Mucosa of rectum (tissue), 2 donors: ENCODE data around the gene CELSR2.

Experiments
- H3K27ac ChIP-seq, 2 donors: one replicate each; pipeline ENCODE4 v1.7.0; 2013; ENCODE audit warnings: inconsistent platforms in 2 of 2, low read depth in 2 of 2, low read length in 2 of 2
- H3K27me3 ChIP-seq, 2 donors: one replicate each; pipeline ENCODE4 v1.7.0; 2013; ENCODE audit warnings: low read length in 2 of 2; ENCODE audit not compliant: control insufficient read depth in 2 of 2, insufficient read depth in 2 of 2
- H3K36me3 ChIP-seq, 2 donors: one replicate each; pipeline ENCODE4 v1.7.0; 2013; ENCODE audit warnings: low read length in 2 of 2; ENCODE audit not compliant: control insufficient read depth in 2 of 2, insufficient read depth in 2 of 2
- H3K4me1 ChIP-seq, 2 donors: one replicate each; pipeline ENCODE4 v1.7.0; 2013; ENCODE audit warnings: low read length in 2 of 2, mild to moderate bottlenecking in 1 of 2; ENCODE audit not compliant: control insufficient read depth in 2 of 2, insufficient read depth in 2 of 2
- H3K4me3 ChIP-seq, 2 donors: one replicate each; pipeline ENCODE4 v1.7.0; 2013; ENCODE audit warnings: low read length in 2 of 2
- H3K9ac ChIP-seq, 2 donors: one replicate each; pipeline ENCODE4 v1.7.0; 2013; ENCODE audit warnings: low read length in 2 of 2, low read depth in 1 of 2, mild to moderate bottlenecking in 1 of 2
- H3K9me3 ChIP-seq, 2 donors: one replicate each; pipeline ENCODE4 v1.7.0; 2013; ENCODE audit warnings: low read length in 2 of 2; ENCODE audit not compliant: control insufficient read depth in 2 of 2
- donor health status: healthy.
- donor health status: Normal muscosa, but diverticular disease.

CELSR2 gene

DNA sequence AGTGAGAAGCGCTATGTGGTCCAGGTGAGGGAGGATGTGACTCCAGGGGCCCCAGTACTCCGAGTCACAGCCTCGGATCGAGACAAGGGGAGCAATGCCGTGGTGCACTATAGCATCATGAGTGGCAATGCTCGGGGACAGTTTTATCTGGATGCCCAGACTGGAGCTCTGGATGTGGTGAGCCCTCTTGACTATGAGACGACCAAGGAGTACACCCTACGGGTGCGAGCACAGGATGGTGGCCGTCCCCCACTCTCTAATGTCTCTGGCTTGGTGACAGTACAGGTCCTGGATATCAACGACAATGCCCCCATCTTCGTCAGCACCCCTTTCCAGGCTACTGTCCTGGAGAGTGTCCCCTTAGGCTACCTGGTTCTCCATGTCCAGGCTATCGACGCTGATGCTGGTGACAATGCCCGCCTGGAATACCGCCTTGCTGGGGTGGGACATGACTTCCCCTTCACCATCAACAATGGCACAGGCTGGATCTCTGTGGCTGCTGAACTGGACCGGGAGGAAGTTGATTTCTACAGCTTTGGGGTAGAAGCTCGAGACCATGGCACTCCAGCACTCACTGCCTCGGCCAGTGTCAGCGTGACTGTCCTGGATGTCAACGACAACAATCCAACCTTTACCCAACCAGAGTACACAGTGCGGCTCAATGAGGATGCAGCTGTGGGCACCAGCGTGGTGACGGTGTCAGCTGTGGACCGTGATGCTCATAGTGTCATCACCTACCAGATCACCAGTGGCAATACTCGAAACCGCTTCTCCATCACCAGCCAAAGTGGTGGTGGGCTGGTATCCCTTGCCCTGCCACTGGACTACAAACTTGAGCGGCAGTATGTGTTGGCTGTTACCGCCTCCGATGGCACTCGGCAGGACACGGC, 2.2 kb downstream of the CELSR2 start:
- no peak overlapping the region for H3K27ac ChIP-seq
- H3K4me1 ChIP-seq, result peaks cover 7 to 9% of the 10 kb centered on the region in 2 donors
- no peaks in the 10 kb centered on the region for H3K27me3 ChIP-seq
- H3K9me3 ChIP-seq, result no peaks in the 10 kb centered on the region
- no peak overlapping the region for H3K4me3 ChIP-seq
- H3K9ac ChIP-seq, result no peak overlapping the region
- H3K36me3 ChIP-seq, result no peaks in the 10 kb centered on the region

GRCh38 chr1:109252167-109252892, 3.0 kb downstream of the CELSR2 start:
- no peaks in the 10 kb centered on the region for H3K36me3 ChIP-seq
- H3K4me3 ChIP-seq, result no peak overlapping the region
- no peak overlapping the region for H3K9ac ChIP-seq
- H3K9me3 ChIP-seq, result no peaks in the 10 kb centered on the region
- no peak overlapping the region for H3K27ac ChIP-seq
- H3K4me1 ChIP-seq, result peaks cover 7 to 9% of the 10 kb centered on the region in 2 donors
- H3K27me3 ChIP-seq, result no peaks in the 10 kb centered on the region

GRCh38 chr1:109252893-109253802, 3.8 kb downstream of the CELSR2 start:
- H3K4me1 ChIP-seq, result peaks cover 7 to 9% of the 10 kb centered on the region in 2 donors
- H3K27ac ChIP-seq, result peak overlapping the region; percentile 28 to 61
- H3K36me3 ChIP-seq, result no peaks in the 10 kb centered on the region
- H3K4me3 ChIP-seq, result no peak overlapping the region
- H3K9me3 ChIP-seq, result no peaks in the 10 kb centered on the region
- H3K27me3 ChIP-seq, result no peaks in the 10 kb centered on the region
- no peak overlapping the region for H3K9ac ChIP-seq

- Histone ChIP-seq H3K9me3 (no peaks in the 10 kb centered on the region), H3K9ac (no peak overlapping the region), H3K4me1 (peaks cover 7% of the 10 kb centered on the region in 2 donors), H3K36me3 (no peaks in the 10 kb centered on the region), H3K27ac (peak overlapping the region; percentile 28 to 61), H3K4me3 (peak overlapping the region in 1 of 2 donors; percentile 20), H3K27me3 (no peaks in the 10 kb centered on the region)
Measured at GRCh38 chr1:109253803-109254620, 4.7 kb downstream of the CELSR2 start.

- Histone ChIP-seq H3K9me3 (no peaks in the 10 kb centered on the region), H3K9ac (no peak overlapping the region), H3K4me1 (peaks cover 4 to 7% of the 10 kb centered on the region in 2 donors), H3K36me3 (no peaks in the 10 kb centered on the region), H3K27ac (peak overlapping the region in 1 of 2 donors; percentile 9), H3K4me3 (no peak overlapping the region), H3K27me3 (no peaks in the 10 kb centered on the region)
Measured at GRCh38 chr1:109254621-109255096, 5.3 kb downstream of the CELSR2 start.

GRCh38 chr1:109255097-109255651, 5.8 kb downstream of the CELSR2 start:
- no peak overlapping the region for H3K9ac ChIP-seq

DNA sequence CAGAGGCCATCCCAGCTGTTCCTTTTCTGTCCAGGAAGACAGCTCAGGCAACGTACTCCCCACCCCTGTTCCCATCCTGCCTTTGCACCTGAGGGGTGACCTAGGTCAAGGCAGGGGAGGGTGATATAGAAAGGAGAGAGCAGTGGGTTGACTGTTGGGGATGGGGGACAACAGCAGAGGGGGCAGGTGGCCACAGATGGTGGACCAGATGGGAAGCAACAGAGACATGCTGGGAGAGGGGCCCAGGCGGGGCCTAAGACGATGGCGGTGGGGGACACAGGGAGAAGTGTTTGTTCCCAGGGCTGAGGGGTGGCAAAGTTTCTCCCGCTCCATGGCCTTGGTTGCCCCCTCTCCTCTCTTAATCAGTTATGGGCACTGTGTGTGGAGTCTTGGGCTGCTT, 6.3 kb downstream of the CELSR2 start:
- Histone ChIP-seq H3K27ac (no peak overlapping the region), H3K4me3 (no peak overlapping the region), H3K9me3 (no peaks in the 10 kb centered on the region), H3K9ac (no peak overlapping the region), H3K4me1 (peaks cover 4% of the 10 kb centered on the region in 2 donors), H3K36me3 (no peaks in the 10 kb centered on the region), H3K27me3 (no peaks in the 10 kb centered on the region)

More at GRCh38 chr1:109255097-109255651, 5.8 kb downstream of the CELSR2 start:
- H3K4me1 ChIP-seq, result peaks cover 4 to 5% of the 10 kb centered on the region in 2 donors
- no peaks in the 10 kb centered on the region for H3K27me3 ChIP-seq
- H3K27ac ChIP-seq, result no peak overlapping the region
- no peak overlapping the region for H3K4me3 ChIP-seq
- H3K36me3 ChIP-seq, result no peaks in the 10 kb centered on the region
- H3K9me3 ChIP-seq, result no peaks in the 10 kb centered on the region

- H3K27ac ChIP-seq, result no peak overlapping the region
- no peak overlapping the region for H3K9ac ChIP-seq
- no peaks in the 10 kb centered on the region for H3K9me3 ChIP-seq
- H3K4me1 ChIP-seq, result peaks cover 4% of the 10 kb centered on the region in 2 donors
- H3K27me3 ChIP-seq, result no peaks in the 10 kb centered on the region
- H3K4me3 ChIP-seq, result no peak overlapping the region
- H3K36me3 ChIP-seq, result no peaks in the 10 kb centered on the region
Measured at GRCh38 chr1:109256085-109256484, 6.7 kb downstream of the CELSR2 start.
